Activated T-helper 2 cell treated with anti-CD3 and anti-CD28 coated beads, Interferon-gamma antibody, Interleukin-2, Interleukin-4, amounts not matched to agents 10 μg/mL and 5 μg/mL and 100 μg/mL, durations not matched to agents 14 hours and 24 hours and 36 hours (primary cell): ENCODE data around the gene MED12L. TPM values are rescaled to one million over a fixed set of nuclear protein-coding genes. Genes with fewer than 3 reads are reported as not detected.

Source experiments
- DNase-seq: peaks from one replicate; pipeline ENCODE4 v3.0.0; 2021; ENCODE audit warnings: low spot score
- H3K27ac Mint-ChIP-seq: one replicate; pipeline ENCODE4 v1.8.0; 2021; ENCODE audit warnings: mixed read lengths
- H3K27me3 Mint-ChIP-seq: one replicate; pipeline ENCODE4 v1.8.0; 2021; ENCODE audit warnings: low read depth, mixed read lengths
- H3K36me3 Mint-ChIP-seq: one replicate; pipeline ENCODE4 v1.8.0; 2021; ENCODE audit warnings: low read depth, mixed read lengths
- H3K4me1 Mint-ChIP-seq: one replicate; pipeline ENCODE4 v1.8.0; 2021; ENCODE audit warnings: low read depth, mixed read lengths
- H3K4me3 Mint-ChIP-seq: one replicate; pipeline ENCODE4 v1.8.0; 2021; ENCODE audit warnings: low read depth, mild to moderate bottlenecking, moderate library complexity, mixed read lengths
- H3K9me3 Mint-ChIP-seq: one replicate; pipeline ENCODE4 v1.8.0; 2021; ENCODE audit warnings: mixed read lengths
- intact Hi-C: fragments of 100-400 bp; cut with micrococcal nuclease; formaldehyde crosslinking; loops from one replicate; pipeline ENCODE4 v1.15.1; 2023
- total RNA-seq: library from RNA; stranded (reverse); gene quantifications from 2 replicates; pipeline ENCODE4 v1.2.3, GENCODE V29; 2022

Gene MED12L
- total RNA-seq, 1 donor from 2014 or later: 8.7 TPM

DNA sequence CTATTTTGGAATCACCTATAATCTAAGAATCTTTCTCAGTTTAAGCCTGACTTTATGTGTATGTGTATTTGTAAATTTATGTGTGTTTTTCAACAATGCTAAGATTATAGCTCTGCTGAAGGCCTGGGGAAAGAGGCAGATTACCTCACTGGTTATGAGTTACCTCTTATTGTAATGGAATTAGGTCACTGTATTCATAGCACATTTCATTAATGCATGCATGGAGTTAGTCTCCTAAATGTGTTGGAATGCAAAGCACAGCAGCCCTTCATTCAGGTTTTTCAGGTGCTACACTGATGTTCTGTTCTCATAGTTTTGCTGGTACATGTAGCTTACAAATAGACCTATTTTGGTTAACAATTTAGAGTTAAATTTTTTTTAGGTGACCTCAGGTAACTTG is 221.7 kb downstream of the MED12L start:
- Mint-ChIP-seq H3K36me3 (peaks cover 5% of the 10 kb centered on the region), H3K4me3 (no peak overlapping the region), H3K27me3 (no peaks in the 10 kb centered on the region), H3K27ac (peak overlapping the region; percentile 88), H3K4me1 (peaks cover 70% of the 10 kb centered on the region), H3K9me3 (no peaks in the 10 kb centered on the region)
- intact Hi-C loops: loop anchor here (5.0 to 10.0 kb wide), 8 partner anchors 545 to 1388 kb away; partner anchors contain the start of genes EIF2A, SERP1, SIAH2 and SUCNR1
- DNase-seq: no peak

- DNase-seq: no peak
- Mint-ChIP-seq H3K27me3 (no peaks in the 10 kb centered on the region), H3K4me1 (peaks cover 65% of the 10 kb centered on the region), H3K9me3 (no peaks in the 10 kb centered on the region), H3K36me3 (peaks cover 8% of the 10 kb centered on the region), H3K27ac (peak overlapping the region; percentile 84), H3K4me3 (no peak overlapping the region)
- intact Hi-C loops: loop anchor here (5.0 to 10.0 kb wide), 8 partner anchors 546 to 1387 kb away; partner anchors contain the start of genes EIF2A, SERP1, SIAH2 and SUCNR1
Observed at GRCh38 chr3:151307583-151308488, 222.4 kb downstream of the MED12L start.

- H3K27ac Mint-ChIP-seq: no peak overlapping the region
- peaks cover 57% of the 10 kb centered on the region for H3K4me1 Mint-ChIP-seq
- intact Hi-C loops: loop anchor here (5.0 to 10.0 kb wide), 8 partner anchors 547 to 1385 kb away; partner anchors contain the start of genes EIF2A, SERP1, SIAH2 and SUCNR1
- no peaks in the 10 kb centered on the region for H3K27me3 Mint-ChIP-seq
- H3K36me3 Mint-ChIP-seq: peaks cover 4% of the 10 kb centered on the region
- DNase-seq: no peak
- no peak overlapping the region for H3K4me3 Mint-ChIP-seq
- no peaks in the 10 kb centered on the region for H3K9me3 Mint-ChIP-seq
Observed at GRCh38 chr3:151309566-151309965, 224.1 kb downstream of the MED12L start.

DNA sequence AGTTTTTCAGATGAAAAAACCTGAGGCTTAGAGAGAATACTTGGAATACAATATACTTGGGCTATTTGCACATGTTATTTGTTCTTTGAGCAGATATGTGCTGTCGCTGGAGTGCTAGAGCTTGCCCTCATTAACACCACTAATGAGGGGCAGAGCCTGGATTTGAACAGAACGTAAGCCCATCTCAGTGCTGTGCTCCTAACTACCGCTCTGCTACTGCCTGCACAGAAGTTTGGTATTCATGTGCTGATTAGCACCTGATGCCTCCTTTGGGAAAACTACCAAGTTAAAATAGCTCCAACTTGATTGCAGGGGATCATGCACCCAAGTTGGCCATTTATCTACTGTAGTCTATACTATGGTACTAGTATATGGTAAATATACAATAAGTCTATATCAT is 227.5 kb downstream of the MED12L start:
- Mint-ChIP-seq H3K4me1 (peaks cover 46% of the 10 kb centered on the region), H3K4me3 (no peak overlapping the region), H3K27me3 (no peaks in the 10 kb centered on the region), H3K27ac (no peak overlapping the region), H3K9me3 (no peaks in the 10 kb centered on the region), H3K36me3 (peaks cover 4% of the 10 kb centered on the region)
- intact Hi-C loops: loop anchor here (10.0 kb wide), 1 partner anchor 812 kb away; no protein-coding TSS in a partner anchor
- DNase-seq: no peak

DNA sequence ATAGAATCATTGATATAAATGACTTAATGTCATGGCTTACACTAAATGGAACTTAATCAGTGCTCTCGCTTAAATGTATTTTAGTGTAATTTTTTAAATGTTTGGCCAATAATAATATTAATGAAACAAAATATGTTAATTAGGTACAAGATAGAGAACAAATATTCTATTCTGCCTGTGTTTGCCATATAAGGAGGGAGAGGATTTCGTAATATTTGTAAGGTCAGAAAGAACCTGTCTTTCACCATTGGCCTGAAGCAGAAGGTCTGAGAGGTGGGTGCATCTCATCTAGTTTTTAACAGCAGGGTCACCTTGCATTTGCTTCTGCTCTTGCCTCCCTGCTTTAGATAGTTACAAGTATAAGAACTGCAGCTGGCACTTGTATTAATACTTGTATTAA is 228.7 kb downstream of the MED12L start:
- H3K4me1 Mint-ChIP-seq: peaks cover 44% of the 10 kb centered on the region
- intact Hi-C loops: loop anchor here (10.0 kb wide), 1 partner anchor 811 kb away; no protein-coding TSS in a partner anchor
- no peak overlapping the region for H3K4me3 Mint-ChIP-seq
- no peak overlapping the region for H3K27ac Mint-ChIP-seq
- no peak for DNase-seq
- no peaks in the 10 kb centered on the region for H3K27me3 Mint-ChIP-seq
- no peaks in the 10 kb centered on the region for H3K9me3 Mint-ChIP-seq
- peaks cover 4% of the 10 kb centered on the region for H3K36me3 Mint-ChIP-seq

DNA sequence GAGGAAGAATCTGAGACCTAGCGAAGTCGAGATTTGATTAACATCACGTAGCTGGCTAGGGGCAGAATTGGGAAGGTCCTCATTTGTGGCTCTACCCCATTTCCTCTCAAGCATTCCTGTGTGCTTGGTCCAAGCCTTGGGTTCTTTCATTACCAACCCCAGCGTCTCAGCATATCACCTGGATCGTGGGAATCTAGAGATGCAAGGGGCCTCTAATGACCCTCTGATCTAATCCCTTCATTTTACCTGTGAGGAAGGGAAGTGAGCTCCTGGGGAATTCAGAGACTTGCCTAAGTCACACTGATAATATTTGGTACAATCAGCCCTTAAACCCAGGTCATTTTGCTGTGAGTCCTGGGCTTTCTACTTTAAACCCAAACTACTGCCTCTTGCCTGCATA is 229.1 kb downstream of the MED12L start:
- H3K4me3 Mint-ChIP-seq: no peak overlapping the region
- intact Hi-C loops: loop anchor here (10.0 kb wide), 1 partner anchor 810 kb away; no protein-coding TSS in a partner anchor
- no peak for DNase-seq
- peaks cover 41% of the 10 kb centered on the region for H3K4me1 Mint-ChIP-seq
- no peaks in the 10 kb centered on the region for H3K9me3 Mint-ChIP-seq
- no peak overlapping the region for H3K27ac Mint-ChIP-seq
- peaks cover 4% of the 10 kb centered on the region for H3K36me3 Mint-ChIP-seq
- H3K27me3 Mint-ChIP-seq: no peaks in the 10 kb centered on the region

DNA sequence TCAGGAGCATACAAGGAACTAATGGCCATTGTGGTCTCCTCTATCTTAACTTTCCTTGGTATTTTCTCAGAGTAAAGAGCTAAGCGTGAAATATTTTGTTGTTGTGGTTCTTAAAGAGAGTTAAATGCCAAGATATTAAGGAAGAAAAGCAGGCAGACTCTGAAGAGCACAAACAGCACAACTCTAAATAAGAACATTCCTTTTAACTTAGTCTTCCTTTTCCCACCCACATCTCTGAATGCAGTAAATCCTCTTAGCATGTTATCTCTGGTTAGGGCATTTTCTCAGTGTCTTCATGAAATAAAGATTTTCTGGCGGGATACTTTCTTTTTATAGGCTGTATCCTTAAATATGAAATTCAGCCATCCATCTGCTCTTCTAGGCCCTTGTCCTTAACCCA is 229.7 kb downstream of the MED12L start:
- DNase-seq: no peak
- peaks cover 43% of the 10 kb centered on the region for H3K4me1 Mint-ChIP-seq
- peaks cover 4% of the 10 kb centered on the region for H3K36me3 Mint-ChIP-seq
- H3K9me3 Mint-ChIP-seq: no peaks in the 10 kb centered on the region
- peak overlapping the region; percentile 17 for H3K4me3 Mint-ChIP-seq
- intact Hi-C loops: loop anchor here (10.0 kb wide), 1 partner anchor 810 kb away; no protein-coding TSS in a partner anchor
- H3K27me3 Mint-ChIP-seq: no peaks in the 10 kb centered on the region
- no peak overlapping the region for H3K27ac Mint-ChIP-seq

DNA sequence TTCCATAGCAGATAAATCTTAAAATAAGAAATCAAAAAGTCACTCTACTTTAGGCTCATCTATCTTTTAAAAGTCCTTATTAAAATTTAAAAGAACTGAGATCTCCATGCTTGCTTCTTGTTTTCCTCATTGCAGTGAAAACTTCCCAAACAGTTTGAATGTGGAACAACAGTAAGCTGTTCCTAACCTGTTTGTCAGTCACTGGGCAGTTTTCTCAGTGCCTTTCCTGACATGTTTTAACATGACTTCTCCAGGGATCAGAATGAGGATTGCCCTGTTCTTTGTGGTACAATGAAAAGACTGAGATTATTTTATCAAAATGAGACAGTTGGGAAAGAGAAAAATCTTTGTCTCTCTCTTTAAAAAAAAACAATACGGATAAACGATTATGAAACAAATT is 230.4 kb downstream of the MED12L start:
- intact Hi-C loops: loop anchor here (1.0 to 10.0 kb wide), 4 partner anchors 11 to 809 kb away; no protein-coding TSS in a partner anchor
- Mint-ChIP-seq H3K4me1 (peaks cover 48% of the 10 kb centered on the region), H3K27ac (peak overlapping the region; percentile 80), H3K27me3 (no peaks in the 10 kb centered on the region), H3K36me3 (peaks cover 4% of the 10 kb centered on the region), H3K4me3 (peak overlapping the region; percentile 55), H3K9me3 (no peaks in the 10 kb centered on the region)
- no peak for DNase-seq

GRCh38 chr3:151316267-151316991 is 231.0 kb downstream of the MED12L start, which contains the start of gene GPR87:
Gene GPR87 (minus strand): TSS chr3:151316820. CDS start chr3:151300100, 16,720 bp downstream.
- no peak for DNase-seq
- Mint-ChIP-seq H3K27me3 (no peaks in the 10 kb centered on the region), H3K9me3 (no peaks in the 10 kb centered on the region), H3K4me1 (peaks cover 51% of the 10 kb centered on the region), H3K4me3 (peak within 1 kb of the TSS; percentile 55), H3K36me3 (peaks cover 4% of the 10 kb centered on the region), H3K27ac (peak within 1 kb of the TSS; percentile 80)
- intact Hi-C loops: loop anchor here (1.0 to 10.0 kb wide), 4 partner anchors 11 to 808 kb away; no protein-coding TSS in a partner anchor

DNA sequence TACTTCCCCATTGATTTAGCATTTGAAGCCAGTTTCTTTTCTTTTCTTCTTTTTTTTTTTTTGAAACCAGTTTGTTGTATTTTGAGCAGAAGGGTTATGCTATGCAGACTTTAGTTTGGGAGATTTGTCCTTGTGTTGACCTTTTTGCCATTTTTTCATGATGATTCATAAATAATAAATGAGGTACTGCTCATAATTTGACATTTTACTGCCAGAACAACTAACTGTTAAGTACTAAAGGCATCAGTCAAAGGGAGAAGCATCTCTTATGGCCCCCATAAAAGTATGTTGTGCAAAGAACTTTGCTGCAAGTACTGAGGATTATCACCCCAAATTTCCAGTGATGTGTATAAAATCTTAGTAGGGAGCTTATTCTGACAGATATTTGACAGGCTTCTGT is 232.8 kb downstream of the MED12L start:
- no peaks in the 10 kb centered on the region for H3K36me3 Mint-ChIP-seq
- no peak for DNase-seq
- peaks cover 62% of the 10 kb centered on the region for H3K4me1 Mint-ChIP-seq
- H3K9me3 Mint-ChIP-seq: no peaks in the 10 kb centered on the region
- intact Hi-C loops: loop anchor here (10.0 kb wide), 1 partner anchor 806 kb away; no protein-coding TSS in a partner anchor
- no peaks in the 10 kb centered on the region for H3K27me3 Mint-ChIP-seq
- H3K27ac Mint-ChIP-seq: no peak overlapping the region
- H3K4me3 Mint-ChIP-seq: no peak overlapping the region

GRCh38 chr3:151318991-151319390 is 233.5 kb downstream of the MED12L start:
- DNase-seq: no peak

GRCh38 chr3:151319628-151320027 is 234.2 kb downstream of the MED12L start:
- DNase-seq: no peak
- intact Hi-C loops: loop anchor here (1.0 to 10.0 kb wide), 2 partner anchors 35 to 805 kb away; no protein-coding TSS in a partner anchor
- Mint-ChIP-seq H3K27ac (no peak overlapping the region), H3K4me1 (peaks cover 66% of the 10 kb centered on the region), H3K4me3 (no peak overlapping the region), H3K9me3 (no peaks in the 10 kb centered on the region), H3K36me3 (no peaks in the 10 kb centered on the region), H3K27me3 (no peaks in the 10 kb centered on the region)

More at GRCh38 chr3:151318991-151319390, 233.5 kb downstream of the MED12L start:
- Mint-ChIP-seq H3K27me3 (no peaks in the 10 kb centered on the region), H3K36me3 (no peaks in the 10 kb centered on the region), H3K4me3 (no peak overlapping the region), H3K27ac (no peak overlapping the region), H3K4me1 (peaks cover 68% of the 10 kb centered on the region), H3K9me3 (no peaks in the 10 kb centered on the region)
- intact Hi-C loops: loop anchor here (10.0 kb wide), 1 partner anchor 806 kb away; no protein-coding TSS in a partner anchor
